ENCODE data around the gene PPBP.

The PPBP gene

GRCh38 chr4:74013264-74013663 lies 25.3 kb upstream of the PPBP start:
- Mint-ChIP-seq H3K9me3 (no peaks in the 10 kb centered on the region), H3K4me3 (no peak overlapping the region), H3K27me3 (peaks cover 4% of the 10 kb centered on the region), H3K36me3 (ENCODE audit: low read depth) (no peaks in the 10 kb centered on the region), H3K27ac (no peak overlapping the region), H3K4me1 (ENCODE audit: low read depth) (peaks cover 29% of the 10 kb centered on the region)
- intact Hi-C loops (cut with micrococcal nuclease): no loop called here

DNA sequence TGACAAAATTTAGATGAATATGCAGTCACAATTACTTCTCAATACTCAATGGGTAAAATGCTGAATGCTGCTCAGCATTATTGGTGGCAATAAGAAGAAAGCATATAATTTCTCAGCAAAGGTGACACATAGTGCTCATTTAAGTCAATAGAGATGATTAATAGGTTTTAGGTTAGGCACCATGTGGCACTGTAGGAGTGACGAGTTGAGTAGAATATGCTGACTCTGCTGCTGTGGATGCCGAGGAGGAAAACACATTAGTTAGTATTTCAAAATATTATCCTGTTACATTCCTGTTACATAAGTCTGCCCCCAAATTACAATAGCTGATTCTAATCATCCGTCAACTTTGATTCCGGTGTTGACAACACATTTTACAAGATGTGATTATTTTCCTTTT lies 24.1 kb upstream of the PPBP start:
- Mint-ChIP-seq H3K4me3 (no peak overlapping the region), H3K27ac (no peak overlapping the region), H3K27me3 (peaks cover under 1% of the 10 kb centered on the region), H3K36me3 (ENCODE audit: low read depth) (no peaks in the 10 kb centered on the region), H3K4me1 (ENCODE audit: low read depth) (peaks cover 22% of the 10 kb centered on the region), H3K9me3 (no peaks in the 10 kb centered on the region)
- intact Hi-C loops (cut with micrococcal nuclease): no loop called here

- Mint-ChIP-seq H3K27ac (no peak overlapping the region), H3K27me3 (no peaks in the 10 kb centered on the region), H3K9me3 (no peaks in the 10 kb centered on the region), H3K4me3 (no peak overlapping the region), H3K4me1 (ENCODE audit: low read depth) (peaks cover 14% of the 10 kb centered on the region), H3K36me3 (ENCODE audit: low read depth) (no peaks in the 10 kb centered on the region)
- intact Hi-C loops (cut with micrococcal nuclease): no loop called here
These were observed 21.3 kb upstream of the PPBP start for GRCh38 chr4:74009307-74009706.

DNA sequence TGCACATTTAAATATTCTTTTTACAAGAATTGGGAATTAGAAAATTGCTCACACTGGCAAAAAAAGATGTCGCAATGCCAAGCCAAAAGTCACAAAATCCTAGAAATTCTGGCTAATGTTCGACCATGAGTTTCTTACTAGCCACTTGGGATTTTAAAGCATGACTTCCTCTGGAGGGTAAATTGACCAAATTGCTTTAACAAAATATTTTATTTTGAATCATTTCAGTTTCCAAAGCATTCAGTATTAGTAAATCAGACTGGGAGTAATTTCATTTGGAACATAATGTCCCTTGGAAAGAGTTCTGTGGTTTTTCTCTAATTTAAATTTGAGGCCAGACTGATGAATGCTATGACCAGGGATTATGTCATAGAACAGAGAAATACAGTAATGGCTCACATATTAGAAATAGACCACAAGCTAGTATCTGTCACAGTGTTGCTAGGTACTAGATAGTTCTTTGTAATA lies 18.1 kb upstream of the PPBP start:
- Mint-ChIP-seq H3K27ac (no peak overlapping the region), H3K36me3 (ENCODE audit: low read depth) (no peaks in the 10 kb centered on the region), H3K4me3 (no peak overlapping the region), H3K27me3 (no peaks in the 10 kb centered on the region), H3K4me1 (ENCODE audit: low read depth) (no peaks in the 10 kb centered on the region), H3K9me3 (no peaks in the 10 kb centered on the region)
- intact Hi-C loops (cut with micrococcal nuclease): no loop called here

DNA sequence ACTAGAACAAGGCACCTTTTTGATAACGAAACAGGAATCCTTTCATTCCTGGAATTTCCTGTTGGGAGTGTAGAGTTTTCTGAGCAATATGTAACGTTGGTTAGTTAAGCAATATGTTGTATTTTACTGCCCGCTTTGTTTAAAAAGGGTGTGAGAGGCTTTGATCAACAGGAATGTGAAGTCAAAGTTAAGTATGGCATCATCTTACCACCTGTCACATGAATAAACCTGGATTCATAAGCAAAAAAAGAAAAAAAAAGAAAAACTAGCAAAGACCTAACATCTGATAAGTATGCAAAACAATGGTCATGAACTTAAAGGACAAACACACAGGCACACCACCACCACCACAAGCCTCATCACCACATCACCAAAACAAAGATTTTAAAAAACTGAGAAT lies 17.5 kb upstream of the PPBP start:
- intact Hi-C loops (cut with micrococcal nuclease): no loop called here
- Mint-ChIP-seq H3K9me3 (no peaks in the 10 kb centered on the region), H3K4me3 (no peak overlapping the region), H3K27me3 (no peaks in the 10 kb centered on the region), H3K36me3 (ENCODE audit: low read depth) (no peaks in the 10 kb centered on the region), H3K4me1 (ENCODE audit: low read depth) (no peaks in the 10 kb centered on the region), H3K27ac (no peak overlapping the region)

GRCh38 chr4:74004668-74005067 lies 16.7 kb upstream of the PPBP start:
- no peak overlapping the region for H3K27ac Mint-ChIP-seq
- H3K27me3 Mint-ChIP-seq: no peaks in the 10 kb centered on the region
- no peaks in the 10 kb centered on the region for H3K36me3 Mint-ChIP-seq (ENCODE audit: low read depth)
- intact Hi-C loops (cut with micrococcal nuclease): no loop called here
- no peaks in the 10 kb centered on the region for H3K9me3 Mint-ChIP-seq
- H3K4me3 Mint-ChIP-seq: no peak overlapping the region
- H3K4me1 Mint-ChIP-seq (ENCODE audit: low read depth): no peaks in the 10 kb centered on the region

DNA sequence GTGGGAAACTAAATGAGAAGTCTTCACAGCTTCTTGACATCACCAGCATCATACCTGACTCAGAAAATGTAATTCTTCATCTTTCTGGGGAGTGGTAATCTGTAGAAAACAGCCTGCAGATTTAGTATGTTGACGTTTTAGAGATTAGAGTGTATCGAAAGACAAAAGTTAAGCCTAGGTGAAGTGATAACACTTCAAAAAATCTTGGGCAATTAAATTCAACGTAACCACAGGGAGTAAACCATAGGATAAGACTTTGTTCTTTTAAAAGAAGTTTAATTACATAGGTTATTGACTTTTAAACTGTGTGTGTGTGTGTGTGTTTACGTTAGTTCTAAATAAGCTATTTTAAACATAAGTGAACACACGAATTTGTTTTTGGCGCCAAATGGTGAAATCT lies 12.3 kb upstream of the PPBP start:
- Mint-ChIP-seq H3K4me1 (ENCODE audit: low read depth) (peaks cover 9% of the 10 kb centered on the region), H3K27me3 (peaks cover 24% of the 10 kb centered on the region), H3K36me3 (ENCODE audit: low read depth) (no peaks in the 10 kb centered on the region), H3K27ac (no peak overlapping the region), H3K4me3 (no peak overlapping the region), H3K9me3 (no peaks in the 10 kb centered on the region)
- intact Hi-C loops (cut with micrococcal nuclease): no loop called here

DNA sequence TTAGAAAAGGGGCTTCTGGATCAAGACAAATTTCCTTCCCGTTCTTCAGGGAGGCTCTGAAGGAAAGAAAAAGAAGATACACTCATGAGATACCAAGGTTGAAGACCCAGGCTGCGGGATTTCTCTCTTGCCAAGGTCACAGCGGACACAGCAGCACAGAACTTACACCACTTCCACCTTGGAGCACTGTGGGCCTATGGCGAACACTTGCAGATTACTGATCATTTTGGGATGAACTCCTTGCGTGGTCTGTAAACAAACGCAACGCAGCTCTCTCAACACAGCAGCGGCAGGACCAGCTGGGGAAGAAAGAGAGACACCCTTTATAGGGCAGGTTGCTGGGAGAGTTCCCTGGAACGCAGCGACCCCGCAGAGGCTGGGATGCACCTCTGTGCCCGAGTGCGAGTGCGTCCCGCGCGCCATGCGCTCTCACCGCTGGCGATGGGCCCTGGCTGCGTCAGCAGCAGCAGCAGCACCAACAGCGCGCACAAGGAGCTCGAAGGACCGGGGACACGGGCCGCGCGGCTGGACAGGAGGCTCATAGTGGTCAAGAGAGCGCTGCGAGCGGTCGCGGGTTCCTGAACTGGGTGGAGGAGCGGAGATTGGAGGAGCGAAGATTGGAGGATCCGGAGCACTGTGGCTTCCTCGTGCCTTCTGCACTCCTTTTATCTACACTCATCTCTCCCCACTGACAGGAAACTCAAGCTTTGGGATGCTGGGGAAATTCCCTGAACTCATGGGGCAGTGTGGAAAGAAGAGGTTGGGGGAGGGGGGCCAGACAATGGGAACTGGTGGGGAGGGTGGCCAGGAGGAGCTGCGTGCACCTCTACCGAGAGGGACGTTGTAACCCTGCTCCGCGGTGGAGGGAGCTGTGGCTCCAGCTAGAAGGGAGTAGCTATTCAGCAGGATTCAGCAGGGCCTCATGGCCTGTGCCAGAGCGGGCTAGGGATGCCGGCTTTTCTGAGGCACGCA lies 10.3 kb upstream of the PPBP start, which contains the start of gene CXCL5:
TSS of gene CXCL5 (minus strand) at position 638 of the 972 bp plus-strand sequence. CDS start at position 542, 96 bp downstream.
- intact Hi-C loops (cut with micrococcal nuclease): no loop called here
- Mint-ChIP-seq H3K9me3 (no peaks in the 10 kb centered on the region), H3K27ac (no peak within 1 kb of the TSS), H3K36me3 (ENCODE audit: low read depth) (no peaks in the 10 kb centered on the region), H3K27me3 (peaks cover 27% of the 10 kb centered on the region), H3K4me1 (ENCODE audit: low read depth) (peaks cover 9% of the 10 kb centered on the region), H3K4me3 (peak within 1 kb of the TSS; percentile 65)

- Mint-ChIP-seq H3K36me3 (ENCODE audit: low read depth) (no peaks in the 10 kb centered on the region), H3K4me1 (ENCODE audit: low read depth) (peaks cover 5% of the 10 kb centered on the region), H3K27ac (no peak overlapping the region), H3K9me3 (no peaks in the 10 kb centered on the region), H3K27me3 (peaks cover 6% of the 10 kb centered on the region), H3K4me3 (no peak overlapping the region)
- intact Hi-C loops (cut with micrococcal nuclease): no loop called here
These were observed 4.1 kb upstream of the PPBP start for GRCh38 chr4:73992050-73992449.

DNA sequence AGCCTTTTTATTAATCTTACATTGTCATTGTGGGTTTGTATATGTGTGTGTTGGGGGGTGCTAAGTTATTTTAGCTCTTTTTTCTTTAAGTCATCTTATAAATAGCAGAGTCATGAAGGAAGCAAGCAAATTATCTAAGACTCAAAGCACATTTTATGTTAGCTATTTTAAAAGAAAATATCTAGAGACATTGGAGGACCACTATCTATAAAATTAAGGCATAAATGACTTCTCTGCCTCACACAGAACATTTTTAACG lies 3.7 kb upstream of the PPBP start:
- H3K9me3 Mint-ChIP-seq: no peaks in the 10 kb centered on the region
- H3K4me1 Mint-ChIP-seq (ENCODE audit: low read depth): peaks cover 5% of the 10 kb centered on the region
- no peak overlapping the region for H3K4me3 Mint-ChIP-seq
- H3K27me3 Mint-ChIP-seq: peaks cover 5% of the 10 kb centered on the region
- no peaks in the 10 kb centered on the region for H3K36me3 Mint-ChIP-seq (ENCODE audit: low read depth)
- no peak overlapping the region for H3K27ac Mint-ChIP-seq
- intact Hi-C loops (cut with micrococcal nuclease): no loop called here

GRCh38 chr4:73990988-73991741 lies 3.2 kb upstream of the PPBP start:
- Mint-ChIP-seq H3K9me3 (no peaks in the 10 kb centered on the region), H3K4me3 (no peak overlapping the region), H3K27me3 (peaks cover 5% of the 10 kb centered on the region), H3K36me3 (ENCODE audit: low read depth) (no peaks in the 10 kb centered on the region), H3K27ac (no peak overlapping the region), H3K4me1 (ENCODE audit: low read depth) (peaks cover 5% of the 10 kb centered on the region)
- intact Hi-C loops (cut with micrococcal nuclease): no loop called here

GRCh38 chr4:73989928-73990327 lies 1.9 kb upstream of the PPBP start:
- Mint-ChIP-seq H3K36me3 (ENCODE audit: low read depth) (no peaks in the 10 kb centered on the region), H3K4me1 (ENCODE audit: low read depth) (peaks cover 5% of the 10 kb centered on the region), H3K4me3 (no peak overlapping the region), H3K9me3 (no peaks in the 10 kb centered on the region), H3K27ac (no peak overlapping the region), H3K27me3 (peaks cover 2% of the 10 kb centered on the region)
- intact Hi-C loops (cut with micrococcal nuclease): no loop called here

GRCh38 chr4:73989031-73989430 lies 1.0 kb upstream of the PPBP start:
- intact Hi-C loops (cut with micrococcal nuclease): no loop called here
- Mint-ChIP-seq H3K4me1 (ENCODE audit: low read depth) (peaks cover 5% of the 10 kb centered on the region), H3K4me3 (no peak overlapping the region), H3K27me3 (no peaks in the 10 kb centered on the region), H3K27ac (no peak overlapping the region), H3K36me3 (ENCODE audit: low read depth) (no peaks in the 10 kb centered on the region), H3K9me3 (no peaks in the 10 kb centered on the region)

DNA sequence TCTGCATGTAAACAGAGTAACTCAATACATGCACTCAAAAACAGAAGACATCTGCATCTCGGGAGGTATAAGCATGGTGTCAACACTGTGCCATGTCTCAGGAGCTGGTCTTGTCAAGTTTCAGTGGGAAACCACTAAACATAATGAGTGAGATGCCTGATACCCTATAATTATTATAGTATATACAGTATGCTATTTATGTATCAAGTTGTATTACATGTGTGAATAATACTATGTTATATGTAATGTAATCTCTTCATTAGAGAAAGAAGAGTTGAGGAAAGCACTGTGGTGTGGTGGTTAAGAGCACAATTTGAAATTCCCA lies 2.5 kb downstream of the PPBP start:
- H3K27me3 Mint-ChIP-seq: peaks cover 12% of the 10 kb centered on the region
- no peaks in the 10 kb centered on the region for H3K36me3 Mint-ChIP-seq (ENCODE audit: low read depth)
- intact Hi-C loops (cut with micrococcal nuclease): no loop called here
- no peak overlapping the region for H3K4me3 Mint-ChIP-seq
- H3K4me1 Mint-ChIP-seq (ENCODE audit: low read depth): peaks cover 5% of the 10 kb centered on the region
- no peaks in the 10 kb centered on the region for H3K9me3 Mint-ChIP-seq
- H3K27ac Mint-ChIP-seq: no peak overlapping the region
